Measurements from ENCODE around the gene NRXN3.

GRCh38 chr14:78178971-78179370, 8.8 kb downstream of the NRXN3 start:
- TF ChIP-seq CTCF (IDR thresholded peaks at IDR 0.05) (no peak), POLR2A (IDR thresholded peaks at IDR 0.05) (no peak)

All from body of pancreas (tissue), 4 donors.